ENCODE data around the gene CACNA2D3.

DNA sequence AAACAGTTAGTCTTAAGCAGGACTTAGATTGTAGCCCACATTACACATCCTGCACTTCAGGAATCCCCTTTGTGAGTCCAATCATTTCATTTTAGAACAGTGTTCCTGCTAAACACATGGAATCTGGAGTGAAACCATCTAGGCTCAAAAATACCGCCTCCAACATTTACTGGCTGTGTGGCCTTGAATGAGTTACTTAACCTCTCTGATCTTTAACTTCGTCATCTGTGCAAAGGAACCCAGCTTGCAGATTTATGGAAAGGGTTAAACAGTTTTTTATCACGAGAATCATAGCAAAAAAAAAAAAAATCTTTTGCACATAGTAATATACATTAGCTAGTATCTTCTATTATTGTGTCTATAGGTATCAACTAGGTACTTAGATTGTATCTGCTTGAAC is 813.5 kb downstream of the CACNA2D3 start:
- TF ChIP-seq, protein P1, sequence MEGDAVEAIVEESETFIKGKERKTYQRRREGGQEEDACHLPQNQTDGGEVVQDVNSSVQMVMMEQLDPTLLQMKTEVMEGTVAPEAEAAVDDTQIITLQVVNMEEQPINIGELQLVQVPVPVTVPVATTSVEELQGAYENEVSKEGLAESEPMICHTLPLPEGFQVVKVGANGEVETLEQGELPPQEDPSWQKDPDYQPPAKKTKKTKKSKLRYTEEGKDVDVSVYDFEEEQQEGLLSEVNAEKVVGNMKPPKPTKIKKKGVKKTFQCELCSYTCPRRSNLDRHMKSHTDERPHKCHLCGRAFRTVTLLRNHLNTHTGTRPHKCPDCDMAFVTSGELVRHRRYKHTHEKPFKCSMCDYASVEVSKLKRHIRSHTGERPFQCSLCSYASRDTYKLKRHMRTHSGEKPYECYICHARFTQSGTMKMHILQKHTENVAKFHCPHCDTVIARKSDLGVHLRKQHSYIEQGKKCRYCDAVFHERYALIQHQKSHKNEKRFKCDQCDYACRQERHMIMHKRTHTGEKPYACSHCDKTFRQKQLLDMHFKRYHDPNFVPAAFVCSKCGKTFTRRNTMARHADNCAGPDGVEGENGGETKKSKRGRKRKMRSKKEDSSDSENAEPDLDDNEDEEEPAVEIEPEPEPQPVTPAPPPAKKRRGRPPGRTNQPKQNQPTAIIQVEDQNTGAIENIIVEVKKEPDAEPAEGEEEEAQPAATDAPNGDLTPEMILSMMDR (conservative IDR thresholded peaks at IDR 0.05) = no peak
- TF ChIP-seq EZH2 (IDR thresholded peaks at IDR 0.05; ENCODE audit: low read depth) = no peak

All from PC-9 (cell line).